B cell (primary cell): ENCODE results near the gene MGAT5. TPM values are rescaled to one million over a fixed set of nuclear protein-coding genes. Genes with fewer than 3 reads are reported as not detected.

ENCODE experiments used
- ATAC-seq: fragments of 200-7000 bp; cut with Tn5 transposase; one replicate; pipeline ENCODE4 v1.10.0; 2021; ENCODE audit warnings: low read depth, mild to moderate bottlenecking, moderate number of reproducible peaks, moderate library complexity
- CTCF ChIA-PET: fragments of 350-600 bp; sonication (Branson Sonifier 250); formaldehyde crosslinking; loops from one replicate; lab custom pipeline; 2021; ENCODE audit warnings: antibody characterized with exemption, inconsistent platforms; lab: Charles Lee
- POLR2A ChIA-PET: fragments of 350-600 bp; sonication (Branson Sonifier 250); formaldehyde crosslinking; loops from one replicate; lab custom pipeline; 2021; ENCODE audit warnings: antibody characterized with exemption; lab: Charles Lee
- DNase-seq: peaks from one replicate; pipeline ENCODE4 v3.0.0; 2013
- H2AFZ ChIP-seq: 2 replicates; pipeline ENCODE4 v1.6.1; 2012; ENCODE audit warnings: mild to moderate bottlenecking, low read depth, low read length; ENCODE audit not compliant: insufficient read depth, poor library complexity, severe bottlenecking
- H3K27ac ChIP-seq, 2 donors: 1 replicate in 1 of 2; 2 replicates in 1 of 2; pipeline ENCODE4 v1.5.1; 2012 to 2013; ENCODE audit warnings: low read length in 2 of 2, mild to moderate bottlenecking in 2 of 2, moderate library complexity in 1 of 2
- H3K27me3 ChIP-seq, 4 experiments: fragments of 200-600 bp in 1 of 4; sonication (generic) in 1 of 4; replicated peaks in 1 of 4; 1 replicate in 2 of 4; 2 replicates in 2 of 4; pipeline versions ENCODE4 v1.6.1 to v1.7.0; 2013 to 2016; ENCODE audit warnings: low read length in 3 of 4, mild to moderate bottlenecking in 2 of 4, mixed read lengths in 1 of 4, moderate library complexity in 1 of 4; ENCODE audit not compliant: insufficient read depth in 4 of 4, control insufficient read depth in 3 of 4; ENCODE audit errors: control extremely low read depth in 1 of 4
- H3K36me3 ChIP-seq, 2 experiments: replicated peaks in 1 of 2; 1 replicate in 1 of 2; 2 replicates in 1 of 2; pipeline versions ENCODE4 v1.6.1 to v1.7.1; 2013; ENCODE audit warnings: low read length in 1 of 2; ENCODE audit not compliant: insufficient read depth in 2 of 2, control insufficient read depth in 1 of 2; ENCODE audit errors: control extremely low read depth in 1 of 2, extremely low read depth in 1 of 2
- H3K4me1 ChIP-seq, 2 donors: fragments of 200-600 bp in 1 of 2; sonication (generic) in 1 of 2; 1 replicate in 1 of 2; 2 replicates in 1 of 2; pipeline versions ENCODE4 v1.5.1 to v1.6.1; 2013 to 2017; ENCODE audit warnings: low read length in 2 of 2; ENCODE audit not compliant: control insufficient read depth in 2 of 2, insufficient read depth in 2 of 2
- H3K4me2 ChIP-seq: replicated peaks from 2 replicates; pipeline ENCODE3; 2012; ENCODE audit warnings: mild to moderate bottlenecking, low read depth, low read length; ENCODE audit not compliant: poor library complexity, severe bottlenecking
- H3K4me3 ChIP-seq, 5 experiments: fragments of 200-600 bp in 1 of 5; sonication (generic) in 1 of 5; 1 replicate in 3 of 5; 2 replicates in 2 of 5; pipeline versions ENCODE4 v1.5.1 to v1.7.0; 2011 to 2016; ENCODE audit warnings: low read length in 4 of 5, mild to moderate bottlenecking in 4 of 5, low read depth in 2 of 5, control low read depth in 1 of 5, moderate library complexity in 1 of 5; ENCODE audit not compliant: insufficient read depth in 1 of 5; ENCODE audit errors: control extremely low read depth in 1 of 5, extremely low read depth in 1 of 5
- H3K79me2 ChIP-seq: fragments of 200-600 bp; sonication (generic); one replicate; pipeline ENCODE4 v1.6.0; 2016; ENCODE audit warnings: low read length; ENCODE audit not compliant: control insufficient read depth, insufficient read depth
- H3K9ac ChIP-seq: fragments of 200-600 bp; sonication (generic); 2 replicates; pipeline ENCODE4 v1.6.1; 2017; ENCODE audit warnings: mild to moderate bottlenecking, low read length, moderate library complexity
- H3K9me3 ChIP-seq, 3 donors: one replicate each; pipeline versions ENCODE4 v1.6.1 to v1.7.1; 2013; ENCODE audit warnings: low read length in 2 of 3; ENCODE audit not compliant: control insufficient read depth in 2 of 3, insufficient read depth in 1 of 3; ENCODE audit errors: control extremely low read depth in 1 of 3
- H4K20me1 ChIP-seq: 2 replicates; pipeline ENCODE4 v1.6.0; 2012; ENCODE audit warnings: mild to moderate bottlenecking, low read length; ENCODE audit not compliant: insufficient read depth, control insufficient read depth, poor library complexity, severe bottlenecking
- H3K27ac Mint-ChIP-seq: one replicate; pipeline ENCODE4 v1.8.0; 2021; ENCODE audit warnings: mixed read lengths
- H3K27me3 Mint-ChIP-seq: one replicate; pipeline ENCODE4 v1.8.0; 2021; ENCODE audit warnings: mixed read lengths
- H3K4me1 Mint-ChIP-seq: one replicate; pipeline ENCODE4 v1.8.0; 2021; ENCODE audit warnings: mixed read lengths
- H3K4me3 Mint-ChIP-seq: one replicate; pipeline ENCODE4 v1.8.0; 2021; ENCODE audit warnings: mixed read lengths
- H3K9me3 Mint-ChIP-seq: one replicate; pipeline ENCODE4 v1.8.0; 2022; ENCODE audit warnings: mixed read lengths; ENCODE audit not compliant: insufficient read depth
- CTCF ChIP-seq: fragments of 200-600 bp; IDR thresholded peaks from one replicate; pipeline ENCODE4 v1.8.0; 2022; ENCODE audit warnings: antibody characterized with exemption, mild to moderate bottlenecking
- EZH2 ChIP-seq: IDR thresholded peaks from 2 replicates; pipeline ENCODE4 v1.6.1; 2012; ENCODE audit warnings: borderline replicate concordance, low read depth, mild to moderate bottlenecking, moderate library complexity, low read length; ENCODE audit not compliant: insufficient read depth, poor library complexity, severe bottlenecking
- WGBS: methylation state at CpG from one replicate; pipeline ENCODE4 v1.1.5; 2013; ENCODE audit warnings: missing lambda C conversion rate; ENCODE audit not compliant: insufficient coverage; 5-methylcytosine and 5-hydroxymethylcytosine counted together
- intact Hi-C: fragments of 100-400 bp; cut with micrococcal nuclease; formaldehyde crosslinking; loops from one replicate; pipeline ENCODE4 v1.10.0; 2022
- polyA plus RNA-seq: library from polyadenylated mRNA; depleted of rRNA; stranded (reverse); fragments of >200 nt; gene quantifications from 2 replicates; pipeline ENCODE4 v1.2.3, GENCODE V29; 2012
- total RNA-seq, 2 donors: library from RNA; stranded (reverse); fragments of 120-200 nt in 1 of 2; gene quantifications; 1 replicate in 1 of 2; 2 replicates in 1 of 2; pipeline versions ENCODE4 v1.2.3 to v1.2.4, GENCODE V29; 2013 to 2022

Gene MGAT5
- total and polyA plus RNA-seq, 2 donors (not counting 1 experiment from before 2014, with no cell fraction given), result 27.2 to 184 TPM

GRCh38 chr2:134233728-134234136, 20.1 kb upstream of the MGAT5 start:
- WGBS, result 0% methylated on average over 2 of the region's 2 CpGs
- CTCF ChIA-PET, result interaction anchor here (1.1 to 3.2 kb wide), 9 partner anchors 12 to 347 kb away, joined by 4 to 27 read pairs (median 7); no protein-coding TSS in a partner anchor
- intact Hi-C loops, result loop anchor here (1.0 to 5.0 kb wide), 5 partner anchors 9 to 42 kb away; no protein-coding TSS in a partner anchor
- ATAC-seq (peak; percentile 78), DNase-seq (peak; percentile 71)
- Mint-ChIP-seq H3K27ac (peak overlapping the region; percentile 87), H3K4me3 (peak overlapping the region; percentile 55), H3K27me3 (no peaks in the 10 kb centered on the region), H3K9me3 (no peaks in the 10 kb centered on the region), H3K4me1 (peaks cover 87% of the 10 kb centered on the region)
- Histone ChIP-seq H3K4me1 (peaks cover 76 to 79% of the 10 kb centered on the region in 2 donors), H3K4me3 (peak overlapping the region in 4 of 5 experiments; percentile 7 to 48 (median 24)), H3K79me2 (peaks cover 90% of the 10 kb centered on the region), H3K9me3 (no peaks in the 10 kb centered on the region), H3K27me3 (no peaks in the 10 kb centered on the region), H3K9ac (peak overlapping the region; percentile 44), H4K20me1 (peaks cover 13% of the 10 kb centered on the region), H2AFZ (no peak overlapping the region), H3K36me3 (no peaks in the 10 kb centered on the region), H3K4me2 (peak overlapping the region; percentile 71), H3K27ac (peak overlapping the region; percentile 63 to 79)
- POLR2A ChIA-PET, result interaction anchor here (1.2 kb wide), 1 partner anchor 16 kb away, joined by 5 read pairs; no protein-coding TSS in a partner anchor
- TF ChIP-seq EZH2 (no peak), CTCF (no peak)

- Histone ChIP-seq H3K27ac (peak overlapping the region; percentile 63 to 79), H3K4me3 (no peak overlapping the region), H3K4me2 (peak overlapping the region; percentile 71), H2AFZ (no peak overlapping the region), H3K9me3 (no peaks in the 10 kb centered on the region), H3K9ac (peak overlapping the region; percentile 44), H3K79me2 (peaks cover 90% of the 10 kb centered on the region), H4K20me1 (peaks cover 19% of the 10 kb centered on the region), H3K27me3 (no peaks in the 10 kb centered on the region), H3K36me3 (no peaks in the 10 kb centered on the region), H3K4me1 (peaks cover 82 to 84% of the 10 kb centered on the region in 2 donors)
- DNase-seq (no peak), ATAC-seq (no peak)
- TF ChIP-seq CTCF, result no peak
- TF ChIP-seq EZH2, result no peak
- ChIA-PET CTCF (interaction anchor here (0.9 to 3.2 kb wide), 16 partner anchors 9 to 348 kb away, joined by 3 to 27 read pairs (median 5); partner anchors contain the start of gene MGAT5), POLR2A (no interaction called here)
- peak overlapping the region; percentile 87 for H3K27ac Mint-ChIP-seq
- peaks cover 88% of the 10 kb centered on the region for H3K4me1 Mint-ChIP-seq
- H3K27me3 Mint-ChIP-seq, result no peaks in the 10 kb centered on the region
- intact Hi-C loops, result loop anchor here (1.0 to 5.0 kb wide), 2 partner anchors 8 to 37 kb away; no protein-coding TSS in a partner anchor
- WGBS, result 82% methylated on average over 1 of the region's 1 CpG
- H3K4me3 Mint-ChIP-seq, result peak overlapping the region; percentile 5
- no peaks in the 10 kb centered on the region for H3K9me3 Mint-ChIP-seq
Measured at GRCh38 chr2:134234535-134234934, 19.3 kb upstream of the MGAT5 start.
